CMK (cell line): ENCODE results near the gene POLR3H.
"Not testable (repeated sequence)": the region's sequence is repeated elsewhere in the genome, so short reads cannot be mapped to it uniquely, and the experiment has no call there.

Experiments used
- DNase-seq: peaks from one replicate; pipeline ENCODE4 v3.0.0-alpha.2; 2010; ENCODE audit warnings: low read depth

Gene POLR3H

GRCh38 chr22:41563051-41563711 lies 18.9 kb upstream of the POLR3H start:
- DNase-seq, result no peak

GRCh38 chr22:41562461-41562860 lies 18.2 kb upstream of the POLR3H start:
- DNase-seq, result no peak

GRCh38 chr22:41561788-41562187 lies 17.5 kb upstream of the POLR3H start:
- DNase-seq, result no peak

- no peak for DNase-seq
Measured at GRCh38 chr22:41561335-41561734, 17.1 kb upstream of the POLR3H start.

GRCh38 chr22:41560095-41560471 lies 15.8 kb upstream of the POLR3H start:
- no peak for DNase-seq

GRCh38 chr22:41558241-41558630 lies 14.0 kb upstream of the POLR3H start:
- not testable (repeated sequence) for DNase-seq

- DNase-seq, result no peak
Measured at GRCh38 chr22:41557401-41558240, 13.4 kb upstream of the POLR3H start.

- DNase-seq, result no peak
Measured at GRCh38 chr22:41556561-41556960, 12.3 kb upstream of the POLR3H start.

- no peak for DNase-seq
Measured at GRCh38 chr22:41555325-41555982, 11.2 kb upstream of the POLR3H start.

- DNase-seq, result no peak
Measured at GRCh38 chr22:41551877-41552582, 7.8 kb upstream of the POLR3H start.

GRCh38 chr22:41550952-41551491 lies 6.8 kb upstream of the POLR3H start:
- DNase-seq, result no peak

- no peak for DNase-seq
Measured at GRCh38 chr22:41548830-41549211, 4.6 kb upstream of the POLR3H start.

GRCh38 chr22:41544671-41545476 lies 604 bp upstream of the POLR3H start:
- DNase-seq, result no peak

- DNase-seq, result no peak
Measured at GRCh38 chr22:41542224-41542623, 2.0 kb downstream of the POLR3H start.

GRCh38 chr22:41541484-41541883 lies 2.8 kb downstream of the POLR3H start:
- no peak for DNase-seq

- DNase-seq, result no peak
Measured at GRCh38 chr22:41540365-41540764, 3.9 kb downstream of the POLR3H start.

- no peak for DNase-seq
Measured at GRCh38 chr22:41540006-41540315, 4.3 kb downstream of the POLR3H start.

- DNase-seq, result no peak
Measured at GRCh38 chr22:41539146-41540005, 4.9 kb downstream of the POLR3H start.

GRCh38 chr22:41538583-41538982 lies 5.7 kb downstream of the POLR3H start:
- no peak for DNase-seq

- DNase-seq, result no peak
Measured at GRCh38 chr22:41537203-41537602, 7.1 kb downstream of the POLR3H start.

- DNase-seq, result no peak
Measured at GRCh38 chr22:41535244-41535643, 9.0 kb downstream of the POLR3H start.
